OCI-M1 (cell line): ENCODE measurements around the gene ING2.

Source experiments
- DNase-seq: peaks from one replicate; lab custom pipeline; 2025; lab: John Stamatoyannopoulos, UW

Gene ING2

GRCh38 chr4:183499801-183500200, 5.1 kb upstream of the ING2 start:
- DNase-seq = no peak

GRCh38 chr4:183503497-183504063, 1.3 kb upstream of the ING2 start:
- DNase-seq = peak; percentile 83

GRCh38 chr4:183504064-183504929, 561 bp upstream of the ING2 start:
- peak; percentile 99 for DNase-seq

GRCh38 chr4:183505611-183506388, 942 bp downstream of the ING2 start:
- DNase-seq = peak; percentile 94

GRCh38 chr4:183506389-183506735, 1.5 kb downstream of the ING2 start:
- DNase-seq = no peak

- DNase-seq = peak; percentile 89
Observed at GRCh38 chr4:183507925-183508696, 3.3 kb downstream of the ING2 start.

- peak; percentile 62 for DNase-seq
Observed at GRCh38 chr4:183508697-183509335, 4.0 kb downstream of the ING2 start.

GRCh38 chr4:183515411-183515810, 10.6 kb downstream of the ING2 start:
- DNase-seq = no peak

GRCh38 chr4:183517194-183517593, 12.3 kb downstream of the ING2 start:
- no peak for DNase-seq

- DNase-seq = no peak
Observed at GRCh38 chr4:183517781-183518180, 12.9 kb downstream of the ING2 start.

- DNase-seq = no peak
Observed at GRCh38 chr4:183522821-183523220, 18.0 kb downstream of the ING2 start.

GRCh38 chr4:183527326-183527725, 22.5 kb downstream of the ING2 start:
- DNase-seq = no peak

- DNase-seq = no peak
Observed at GRCh38 chr4:183532821-183533220, 28.0 kb downstream of the ING2 start.

- DNase-seq = no peak
Observed at GRCh38 chr4:183533698-183534097, 28.8 kb downstream of the ING2 start.

- no peak for DNase-seq
Observed at GRCh38 chr4:183540410-183541009, 35.7 kb downstream of the ING2 start.

- no peak for DNase-seq
Observed at GRCh38 chr4:183541010-183541751, 36.3 kb downstream of the ING2 start.

GRCh38 chr4:183541752-183542040, 36.8 kb downstream of the ING2 start:
- no peak for DNase-seq

GRCh38 chr4:183543435-183543834, 38.6 kb downstream of the ING2 start:
- no peak for DNase-seq

- no peak for DNase-seq
Observed at GRCh38 chr4:183544109-183544508, 39.3 kb downstream of the ING2 start.

- DNase-seq = no peak
Observed at GRCh38 chr4:183546376-183546775, 41.5 kb downstream of the ING2 start.

GRCh38 chr4:183548306-183548705, 43.4 kb downstream of the ING2 start:
- DNase-seq = no peak
